ENCODE results near the gene ZNF600.
"Not testable (repeated sequence)": the region's sequence is repeated elsewhere in the genome, so short reads cannot be mapped to it uniquely, and the experiment has no call there.

Gene ZNF600

DNA sequence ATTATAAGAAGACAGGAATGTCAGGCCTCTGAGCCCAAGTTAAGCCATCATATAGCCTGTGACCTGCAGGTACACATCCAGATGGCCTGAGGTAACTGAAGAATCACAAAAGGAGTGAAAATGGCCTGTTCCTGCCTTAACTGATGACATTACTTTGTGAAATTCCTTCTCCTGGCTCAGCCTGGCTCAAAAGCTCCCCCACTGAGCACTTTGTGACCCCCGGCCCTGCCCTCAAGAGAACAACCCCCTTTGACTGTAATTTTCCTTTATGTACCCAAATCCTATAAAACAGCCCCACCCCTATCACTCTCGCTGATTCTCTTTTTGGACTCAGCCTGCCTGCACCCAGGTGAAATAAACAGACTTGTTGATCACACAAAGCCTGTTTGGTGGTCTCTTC is 30.1 kb downstream of the ZNF600 start:
- H3K4me1 Mint-ChIP-seq, H3K27ac Mint-ChIP-seq, H3K27me3 Mint-ChIP-seq, H3K4me3 Mint-ChIP-seq: not testable (repeated sequence)
- Mint-ChIP-seq H3K9me3 (peaks cover 13% of the 10 kb centered on the region), H3K36me3 (peaks cover 12% of the 10 kb centered on the region)

DNA sequence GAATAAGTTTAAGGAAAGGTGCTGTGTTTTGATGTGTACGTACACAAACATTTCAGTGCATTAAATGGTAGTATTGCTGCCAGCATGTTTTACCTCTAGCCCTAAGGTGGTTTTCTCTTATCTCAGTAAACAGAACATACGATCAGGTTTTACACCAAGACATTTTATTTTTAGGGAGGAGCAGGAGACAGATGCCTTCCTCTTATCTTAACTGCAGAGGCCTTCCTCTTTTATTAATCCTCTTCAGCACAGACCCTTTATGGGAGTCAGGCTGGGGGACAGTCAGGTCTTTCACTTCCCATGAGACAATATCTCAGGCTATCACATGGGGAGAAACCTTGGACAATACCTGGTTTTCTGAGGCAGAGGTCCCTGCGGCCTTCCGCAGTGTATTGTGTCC is 36.8 kb downstream of the ZNF600 start:
- H3K27me3 Mint-ChIP-seq, result no peaks in the 10 kb centered on the region

DNA sequence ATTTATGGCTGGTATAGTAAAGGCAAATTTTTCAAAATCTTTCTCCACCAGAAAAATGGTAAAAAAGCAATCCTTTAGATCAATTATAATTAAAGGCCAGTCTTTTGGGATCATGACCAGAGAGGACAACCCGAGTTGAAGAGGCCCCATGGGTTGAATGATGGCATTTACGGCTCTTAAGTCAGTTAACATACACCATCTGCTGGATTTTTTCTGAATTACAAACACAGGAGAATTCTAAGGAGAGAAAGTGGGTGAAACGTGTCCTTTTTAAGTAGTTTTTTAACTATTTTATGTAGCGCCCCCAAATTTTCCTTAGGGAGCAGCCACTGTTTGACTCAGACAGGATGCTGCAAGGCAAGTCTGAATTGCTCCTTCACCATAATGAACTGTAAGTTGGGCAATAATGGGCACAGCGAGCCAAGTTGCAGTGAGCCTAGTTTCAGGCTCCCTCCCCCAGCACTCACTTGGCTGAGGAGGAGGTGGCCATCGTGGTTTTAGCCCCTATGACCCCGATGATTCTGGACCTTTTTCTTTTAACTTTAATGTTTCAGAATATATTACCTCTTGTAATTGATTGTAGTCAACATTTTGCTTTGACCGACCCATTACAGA is 38.1 kb downstream of the ZNF600 start:
- no peaks in the 10 kb centered on the region for H3K4me1 Mint-ChIP-seq
- no peaks in the 10 kb centered on the region for H3K9me3 Mint-ChIP-seq
- no peaks in the 10 kb centered on the region for H3K27me3 Mint-ChIP-seq
- H3K27ac Mint-ChIP-seq, result no peak overlapping the region
- H3K4me3 Mint-ChIP-seq, result no peak overlapping the region
- no peaks in the 10 kb centered on the region for H3K36me3 Mint-ChIP-seq

More for the DNA sequence above, 36.8 kb downstream of the ZNF600 start:
- Mint-ChIP-seq H3K36me3 (peaks cover 2% of the 10 kb centered on the region), H3K4me3 (no peak overlapping the region), H3K4me1 (no peaks in the 10 kb centered on the region), H3K9me3 (no peaks in the 10 kb centered on the region), H3K27ac (no peak overlapping the region)

DNA sequence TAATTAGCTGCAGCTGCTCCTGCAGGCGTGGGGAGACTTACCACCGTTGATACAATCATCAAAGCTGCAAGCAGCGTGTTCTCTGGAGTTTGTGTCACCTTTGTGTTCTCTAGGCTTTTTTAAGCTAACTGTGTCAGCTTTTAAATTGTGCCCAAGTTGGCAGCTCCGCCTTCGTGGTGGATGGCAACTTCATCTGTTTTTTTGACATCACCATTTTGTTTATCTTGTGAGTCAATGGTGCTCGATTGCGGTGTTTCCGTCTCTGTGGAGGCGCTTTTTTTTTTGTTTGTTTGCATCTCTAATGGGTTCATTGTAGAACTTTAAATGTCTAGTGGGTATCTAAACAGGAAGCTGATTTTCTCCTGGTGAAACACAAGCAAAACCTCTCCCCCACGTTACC is 40.7 kb downstream of the ZNF600 start:
- not testable (repeated sequence) for H3K27ac Mint-ChIP-seq, H3K9me3 Mint-ChIP-seq, H3K27me3 Mint-ChIP-seq, H3K4me3 Mint-ChIP-seq, H3K36me3 Mint-ChIP-seq
- H3K4me1 Mint-ChIP-seq, result peaks cover 14% of the 10 kb centered on the region

DNA sequence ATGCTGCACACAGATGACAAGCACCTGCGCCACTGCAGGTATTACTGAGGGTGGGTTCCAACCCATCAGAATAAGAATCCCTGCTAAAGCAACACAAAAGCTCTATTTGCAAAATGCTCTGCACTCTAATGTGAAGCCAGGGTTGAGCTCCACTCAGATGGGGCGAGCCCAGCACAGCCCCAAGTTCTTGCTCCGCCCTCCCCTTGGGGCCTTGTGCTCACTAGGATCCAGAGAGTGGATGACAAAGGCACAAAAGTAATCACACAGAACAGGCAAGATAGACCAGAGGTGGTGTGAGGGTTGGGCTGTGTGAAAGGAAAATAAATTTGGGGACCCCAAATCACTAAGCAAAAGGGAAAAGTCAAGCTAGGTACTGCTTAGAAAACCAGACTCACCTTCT is 43.5 kb downstream of the ZNF600 start:
- Mint-ChIP-seq H3K27me3 (no peaks in the 10 kb centered on the region), H3K9me3 (no peaks in the 10 kb centered on the region), H3K4me3 (no peak overlapping the region), H3K36me3 (no peaks in the 10 kb centered on the region), H3K27ac (no peak overlapping the region), H3K4me1 (peaks cover 14% of the 10 kb centered on the region)

DNA sequence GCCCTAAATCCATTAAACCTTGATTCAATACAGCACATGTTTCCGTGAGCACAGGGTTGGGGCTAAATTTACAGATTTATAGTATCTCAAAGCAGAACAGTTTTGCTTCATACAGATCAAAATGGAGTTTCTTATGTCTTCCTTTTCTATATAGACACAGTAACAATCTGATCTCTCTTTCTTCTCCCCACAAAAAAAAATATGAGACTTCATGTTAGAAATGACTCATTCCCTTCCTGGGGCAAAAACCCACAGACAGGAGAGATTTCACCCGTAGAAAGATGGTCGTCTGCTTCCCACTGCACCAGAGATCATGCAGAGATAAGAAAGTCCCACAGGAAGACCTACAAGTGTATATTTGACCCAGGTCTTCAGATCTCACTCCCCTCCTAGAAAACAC is 44.1 kb downstream of the ZNF600 start:
- Mint-ChIP-seq H3K4me3 (no peak overlapping the region), H3K36me3 (no peaks in the 10 kb centered on the region), H3K27ac (peak overlapping the region; percentile 84), H3K27me3 (no peaks in the 10 kb centered on the region), H3K9me3 (no peaks in the 10 kb centered on the region), H3K4me1 (peaks cover 14% of the 10 kb centered on the region)

DNA sequence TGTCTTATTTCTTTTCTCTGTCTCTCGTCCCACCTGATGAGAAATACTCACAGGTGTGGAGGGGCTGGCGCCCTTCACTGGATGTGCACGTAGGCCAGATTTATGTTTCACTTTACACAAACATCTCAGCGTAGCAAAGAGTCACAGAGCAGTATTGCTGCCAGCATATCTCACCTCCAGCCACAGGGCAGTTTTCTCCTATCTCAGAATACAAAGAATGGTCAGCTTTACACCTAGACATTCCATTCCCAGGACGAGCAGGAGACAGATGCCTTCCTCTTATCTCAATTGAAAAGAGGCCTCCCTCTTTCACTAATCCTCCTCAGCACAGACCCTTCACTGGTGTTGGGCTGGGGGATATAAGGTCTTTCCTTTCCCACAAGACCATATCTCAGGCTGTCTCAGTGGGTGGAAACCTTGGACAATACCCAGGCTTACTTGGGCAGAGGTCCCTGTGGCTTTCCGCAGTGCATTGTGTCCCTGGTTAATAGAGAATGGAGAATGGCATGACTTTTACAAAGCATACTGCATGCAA is 44.6 kb downstream of the ZNF600 start:
- no peaks in the 10 kb centered on the region for H3K36me3 Mint-ChIP-seq
- H3K27me3 Mint-ChIP-seq, result no peaks in the 10 kb centered on the region
- H3K27ac Mint-ChIP-seq, result no peak overlapping the region
- H3K4me1 Mint-ChIP-seq, result peaks cover 14% of the 10 kb centered on the region
- no peak overlapping the region for H3K4me3 Mint-ChIP-seq
- H3K9me3 Mint-ChIP-seq, result no peaks in the 10 kb centered on the region

DNA sequence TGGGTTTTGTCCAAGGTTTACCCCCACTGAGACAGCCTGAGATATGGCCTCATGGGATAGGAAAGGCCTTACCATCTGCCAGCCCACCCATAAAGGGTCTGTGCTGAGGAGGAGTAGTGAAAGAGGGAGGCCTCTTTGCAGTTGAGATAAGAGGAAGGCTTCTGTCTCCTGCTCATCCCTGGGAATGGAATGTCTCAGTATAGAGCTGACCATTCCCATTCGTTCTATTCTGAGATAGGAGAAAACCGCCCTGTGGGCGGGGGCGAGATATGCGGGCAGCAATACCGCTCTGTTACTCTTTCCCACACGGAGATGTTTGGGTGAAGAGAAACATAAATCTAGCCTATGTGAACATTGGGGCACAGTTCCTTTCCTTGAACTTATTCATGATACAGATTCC is 45.2 kb downstream of the ZNF600 start:
- H3K9me3 Mint-ChIP-seq, H3K27me3 Mint-ChIP-seq, H3K36me3 Mint-ChIP-seq, H3K4me3 Mint-ChIP-seq, H3K27ac Mint-ChIP-seq: not testable (repeated sequence)
- H3K4me1 Mint-ChIP-seq, result peaks cover 14% of the 10 kb centered on the region

DNA sequence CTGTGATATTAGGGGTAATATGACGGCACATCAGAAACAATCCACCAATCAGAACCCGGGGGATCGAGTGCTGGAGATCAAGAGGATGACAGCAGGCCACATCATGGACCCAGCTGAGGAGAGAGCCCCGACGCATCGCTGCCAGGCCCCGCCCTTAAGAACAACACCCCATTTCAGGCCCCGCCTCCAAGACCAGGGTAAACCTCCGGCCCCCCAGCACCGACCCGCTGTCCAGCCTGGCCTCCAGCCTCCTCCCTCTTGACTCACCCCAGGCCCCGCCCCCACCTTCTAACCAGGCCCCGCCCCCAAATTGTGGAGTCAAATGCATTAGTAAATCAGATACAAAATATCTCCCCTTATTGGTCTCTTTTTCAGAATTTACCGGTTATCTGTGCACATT is 47.0 kb downstream of the ZNF600 start:
- Mint-ChIP-seq H3K36me3 (no peaks in the 10 kb centered on the region), H3K4me1 (peaks cover 24% of the 10 kb centered on the region), H3K27me3 (no peaks in the 10 kb centered on the region), H3K4me3 (no peak overlapping the region), H3K9me3 (no peaks in the 10 kb centered on the region), H3K27ac (no peak overlapping the region)

DNA sequence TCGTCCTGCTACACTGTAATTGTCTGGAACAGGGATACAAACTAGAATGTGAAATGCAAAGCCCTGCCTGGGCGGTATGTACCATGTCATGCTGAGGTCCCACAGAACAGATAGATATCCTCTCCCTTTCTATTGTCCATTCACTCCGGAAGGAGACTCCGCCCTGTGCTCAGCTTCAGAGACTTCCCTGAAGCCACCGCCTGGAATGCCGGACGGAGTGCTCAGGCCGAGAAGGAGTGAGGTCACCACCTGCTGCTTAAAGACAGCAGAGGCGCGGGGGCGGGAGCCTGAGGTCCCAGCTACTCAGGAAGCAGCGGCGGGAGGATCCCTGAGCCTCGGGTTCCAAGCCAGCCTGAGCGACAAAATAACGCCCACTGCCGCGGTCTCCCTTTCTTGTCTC is 50.9 kb downstream of the ZNF600 start:
- Mint-ChIP-seq H3K36me3 (peaks cover 4% of the 10 kb centered on the region), H3K27ac (peak overlapping the region; percentile 87), H3K4me3 (peak overlapping the region; percentile 92), H3K27me3 (no peaks in the 10 kb centered on the region), H3K9me3 (no peaks in the 10 kb centered on the region), H3K4me1 (peaks cover 25% of the 10 kb centered on the region)

DNA sequence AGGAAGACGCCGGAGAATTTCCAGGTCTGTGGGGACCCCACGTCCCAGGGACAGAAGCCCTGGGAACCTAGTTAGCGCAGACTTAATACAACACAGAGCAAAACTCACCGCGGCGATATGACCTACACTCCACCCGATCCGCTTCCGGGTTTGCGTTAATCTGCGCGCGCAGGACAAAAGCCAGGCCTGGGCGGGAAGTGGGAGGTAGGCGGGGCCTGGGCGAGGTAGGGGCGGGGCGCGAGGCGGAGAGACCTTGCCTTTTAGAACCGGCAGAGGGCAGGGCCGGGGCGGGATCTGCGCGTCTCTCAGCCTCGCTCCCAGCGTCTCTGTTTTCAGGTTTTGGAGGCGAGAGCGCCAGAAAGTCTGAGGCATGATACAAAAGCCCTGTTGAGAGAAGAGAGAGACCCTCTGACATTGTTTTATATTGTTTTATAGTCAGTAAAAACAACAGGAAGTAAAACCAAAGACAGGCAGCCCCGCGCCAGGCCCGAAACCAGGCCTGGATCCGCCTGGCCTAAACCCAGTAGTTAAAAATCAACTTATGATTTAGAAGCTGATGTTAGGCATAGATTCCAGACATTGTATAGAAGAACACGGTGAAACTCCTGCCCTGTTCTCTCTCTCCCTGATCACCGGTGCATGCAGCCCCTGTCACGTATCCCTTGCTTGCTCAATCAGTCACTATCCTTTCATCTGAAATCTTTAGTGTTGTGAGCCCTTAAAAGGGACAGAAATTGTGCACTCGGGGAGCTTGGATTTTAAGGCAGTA is 51.5 kb downstream of the ZNF600 start, which contains the start of gene ZNF611:
Gene ZNF611, minus strand, starts transcription at position 152 of the 769 bp plus-strand sequence. CDS start 19,150 bp downstream, outside the sequence.
- peaks cover 25% of the 10 kb centered on the region for H3K4me1 Mint-ChIP-seq
- H3K27me3 Mint-ChIP-seq, result no peaks in the 10 kb centered on the region
- H3K27ac Mint-ChIP-seq, result peak within 1 kb of the TSS; percentile 87
- H3K36me3 Mint-ChIP-seq, result peaks cover 4% of the 10 kb centered on the region
- H3K9me3 Mint-ChIP-seq, result no peaks in the 10 kb centered on the region
- H3K4me3 Mint-ChIP-seq, result peak within 1 kb of the TSS; percentile 92

DNA sequence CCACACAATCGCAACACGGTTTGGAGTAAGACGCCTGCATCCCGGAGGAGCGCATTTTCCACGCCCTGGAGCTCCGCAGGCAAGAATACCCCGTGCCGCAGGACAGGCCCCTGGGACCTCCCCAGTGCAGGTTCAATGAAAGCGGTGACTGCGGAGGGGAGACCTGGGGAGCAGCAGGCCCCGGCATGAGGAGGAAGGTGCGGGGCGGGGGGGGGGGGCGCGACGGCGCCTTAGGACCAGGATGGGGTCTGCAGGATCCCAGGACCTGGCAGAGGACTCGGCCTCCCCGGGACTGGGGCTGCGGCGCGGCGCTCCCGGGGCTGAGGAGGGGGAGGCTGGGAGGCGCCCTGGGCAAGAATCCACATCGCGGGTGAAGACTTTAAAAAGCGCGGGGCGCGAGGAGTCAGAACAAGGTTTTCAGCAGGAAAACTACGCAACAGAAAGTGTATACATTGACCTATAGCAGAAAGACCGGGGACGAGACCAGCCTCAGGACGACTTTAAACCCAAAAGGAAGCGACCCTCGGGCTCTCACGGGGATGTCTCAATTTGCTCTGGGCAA is 52.2 kb downstream of the ZNF600 start:
- Mint-ChIP-seq H3K27ac (peak overlapping the region; percentile 87), H3K27me3 (no peaks in the 10 kb centered on the region), H3K4me3 (peak overlapping the region; percentile 92), H3K4me1 (peaks cover 30% of the 10 kb centered on the region), H3K9me3 (no peaks in the 10 kb centered on the region), H3K36me3 (peaks cover 8% of the 10 kb centered on the region)

DNA sequence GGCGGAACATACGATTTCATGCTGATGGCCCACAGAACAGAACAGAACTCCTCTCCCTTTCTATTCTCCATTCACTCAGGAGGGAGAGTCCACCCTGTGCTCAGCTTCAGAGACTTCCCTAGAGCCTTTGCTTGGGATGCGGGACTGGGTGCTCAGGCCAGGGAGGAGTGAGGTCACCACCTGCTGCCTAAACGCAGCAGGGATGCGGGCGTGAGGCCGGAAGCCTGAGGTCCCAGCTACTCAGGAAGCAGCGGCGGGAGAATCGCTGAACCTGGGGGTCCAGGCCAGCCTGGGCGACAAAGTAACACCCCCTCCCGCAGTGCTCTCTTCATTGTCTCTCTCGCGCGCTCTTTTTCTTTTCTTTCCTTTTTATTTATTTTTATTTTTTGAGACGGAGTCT is 60.5 kb downstream of the ZNF600 start:
- H3K27me3 Mint-ChIP-seq, H3K27ac Mint-ChIP-seq, H3K4me3 Mint-ChIP-seq, H3K9me3 Mint-ChIP-seq: not testable (repeated sequence)
- H3K4me1 Mint-ChIP-seq, result peaks cover 11% of the 10 kb centered on the region
- H3K36me3 Mint-ChIP-seq, result peaks cover 47% of the 10 kb centered on the region

DNA sequence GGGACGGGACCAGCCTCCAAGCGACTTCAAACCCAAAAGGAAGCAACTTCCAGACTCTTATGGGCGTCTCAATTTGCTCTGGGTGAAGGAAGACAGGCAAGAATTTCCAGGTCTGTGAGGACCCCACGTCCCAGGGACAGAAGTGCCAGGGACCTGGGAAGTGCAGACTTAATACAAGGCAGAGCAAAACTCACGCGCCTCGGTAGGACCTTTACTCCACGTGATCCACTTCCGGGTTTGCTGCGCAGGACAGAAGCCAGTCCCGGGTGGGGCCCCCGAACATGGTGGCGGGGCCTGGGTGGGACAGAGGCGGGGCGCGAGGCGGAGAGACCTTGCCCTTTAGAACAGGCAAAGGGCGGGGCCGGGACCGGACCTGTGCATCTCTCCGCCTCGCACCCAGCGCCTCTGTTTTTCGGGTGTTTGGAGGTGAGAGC is 61.0 kb downstream of the ZNF600 start:
- Mint-ChIP-seq H3K4me3 (no peak overlapping the region), H3K27me3 (no peaks in the 10 kb centered on the region), H3K27ac (no peak overlapping the region), H3K4me1 (peaks cover 11% of the 10 kb centered on the region), H3K9me3 (no peaks in the 10 kb centered on the region), H3K36me3 (peaks cover 51% of the 10 kb centered on the region)

DNA sequence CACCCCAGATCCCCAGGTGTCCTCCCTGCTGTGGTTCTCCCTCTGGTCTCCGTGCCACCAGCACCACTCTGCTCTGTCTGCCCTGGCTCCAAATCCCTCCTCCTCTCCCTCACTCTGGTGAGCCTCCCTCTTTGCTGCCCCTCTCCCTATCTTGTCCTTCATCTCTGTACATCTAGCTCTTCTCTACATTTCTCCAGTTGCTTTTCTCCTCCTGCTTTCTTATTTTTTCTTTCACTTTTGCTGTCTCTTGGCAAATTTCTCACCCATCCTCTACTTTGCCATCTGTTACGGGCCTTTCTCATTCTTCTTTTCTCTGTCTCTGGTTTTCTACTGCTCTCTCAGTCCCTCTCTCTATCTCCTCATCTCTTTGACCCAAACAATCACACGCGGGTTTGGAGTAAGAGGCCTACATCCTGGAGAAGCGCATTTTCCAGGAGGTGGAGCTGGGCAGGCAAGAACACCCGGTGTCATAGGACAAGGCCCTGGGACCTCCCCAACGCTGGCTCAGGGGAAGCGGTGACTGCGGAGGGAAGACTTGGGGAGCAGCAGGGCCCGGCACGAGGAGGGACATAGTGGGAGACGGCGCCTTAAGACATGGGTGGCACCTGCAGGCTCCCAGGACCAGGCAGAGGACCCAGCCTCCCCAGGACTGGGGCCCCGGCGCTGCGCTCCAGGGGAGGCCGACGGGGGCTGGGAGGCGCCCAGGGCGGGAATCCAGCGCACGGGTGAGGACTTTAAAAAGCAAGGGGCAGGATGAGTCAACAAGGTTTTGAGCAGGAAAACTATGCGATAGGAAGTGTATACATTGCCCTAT is 61.7 kb downstream of the ZNF600 start:
- H3K36me3 Mint-ChIP-seq, result peaks cover 52% of the 10 kb centered on the region
- H3K4me1 Mint-ChIP-seq, result peaks cover 10% of the 10 kb centered on the region
- H3K9me3 Mint-ChIP-seq, result no peaks in the 10 kb centered on the region
- H3K27me3 Mint-ChIP-seq, result no peaks in the 10 kb centered on the region
- H3K27ac Mint-ChIP-seq, result no peak overlapping the region
- H3K4me3 Mint-ChIP-seq, result no peak overlapping the region
